ENCODE measurements around the gene P4HB. TPM values are rescaled to one million over a fixed set of nuclear protein-coding genes. Genes with fewer than 3 reads are reported as not detected.

Gene P4HB
- total and polyA plus RNA-seq, 12 donors = 244 to 801 (median 332) TPM

DNA sequence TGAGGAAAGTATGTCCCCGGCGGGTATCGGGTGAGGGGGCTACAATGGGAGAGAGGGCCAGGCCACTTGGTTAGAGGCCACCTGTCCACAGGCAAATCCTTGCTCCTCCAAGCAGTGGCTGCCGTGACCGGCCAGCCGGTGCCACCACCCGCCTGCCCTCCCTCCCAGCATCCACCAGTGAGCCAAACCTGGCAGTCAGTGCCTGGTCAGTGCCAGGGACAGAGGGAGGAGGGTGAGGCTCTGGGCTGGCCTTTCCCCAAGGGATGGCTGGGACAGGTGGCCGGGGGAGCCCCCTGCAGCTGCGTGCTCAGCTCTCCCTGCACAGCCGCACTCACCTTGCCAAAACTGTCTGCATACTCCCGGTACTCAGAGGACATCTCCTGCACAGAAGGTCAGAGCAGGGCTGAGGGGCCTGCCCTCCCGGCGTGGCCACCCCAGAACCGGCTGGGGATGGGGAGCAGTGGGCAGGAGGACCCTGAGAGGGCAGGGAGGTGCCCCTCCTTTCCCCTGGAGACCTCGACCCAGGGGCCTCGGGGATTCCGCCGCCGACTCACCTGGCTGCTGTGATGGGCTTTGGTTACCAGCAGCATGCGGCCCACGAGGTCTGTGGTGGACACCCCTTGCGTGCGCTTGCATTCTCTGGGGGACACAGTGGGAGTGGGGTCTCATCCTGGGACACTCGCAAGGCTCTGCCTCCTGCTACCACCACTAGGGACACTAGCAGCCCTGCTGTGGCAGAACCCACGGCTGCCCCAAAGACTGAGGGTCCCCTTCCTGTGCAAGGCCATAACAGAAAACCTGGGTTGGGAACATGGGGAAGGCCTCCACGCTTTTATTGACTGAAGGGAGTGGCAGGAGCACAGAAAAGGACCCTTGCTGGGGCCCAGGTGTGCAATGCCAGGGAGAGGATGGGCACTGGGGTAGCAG lies 47.1 kb upstream of the P4HB start:
- intact Hi-C loops (cut with DNase I) = loop anchor here in 1 of 10 donors (5.0 kb wide), 1 partner anchor 760 kb away; no protein-coding TSS in a partner anchor

DNA sequence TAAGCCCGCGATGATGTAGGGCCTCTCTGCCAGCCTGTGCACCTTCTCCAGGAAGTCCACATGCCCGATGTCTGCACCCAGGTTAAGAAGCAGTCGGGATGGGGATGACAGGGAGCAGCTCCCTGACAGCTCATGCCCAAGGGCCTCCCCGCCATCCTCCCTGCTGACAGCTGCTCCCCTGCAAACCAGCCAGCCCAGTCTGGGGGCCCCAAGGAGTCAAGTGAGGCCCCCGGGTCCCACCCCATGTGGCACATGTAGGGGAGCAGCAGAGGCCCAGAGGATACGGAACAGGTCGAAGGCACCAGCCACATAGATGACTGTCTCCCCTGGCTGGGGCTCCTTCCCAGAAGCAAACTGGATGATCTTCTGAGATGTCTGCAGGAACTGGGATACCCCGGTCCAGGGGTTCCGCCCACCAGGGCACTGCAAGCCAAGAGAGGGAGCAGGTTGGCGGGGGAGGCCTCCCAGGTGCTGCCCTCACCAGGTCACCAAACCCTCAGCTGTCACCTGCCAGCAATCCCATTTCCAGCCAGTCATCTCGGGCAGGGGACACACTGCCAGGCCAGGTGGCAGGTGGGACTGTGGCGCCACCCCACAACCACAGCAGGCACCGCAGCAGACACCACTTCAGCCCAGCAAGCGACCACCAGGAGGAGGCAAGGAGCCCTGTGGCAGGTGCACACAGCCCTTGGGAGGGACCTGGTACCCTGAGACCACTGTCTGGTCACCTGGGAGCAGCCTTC lies 46.3 kb upstream of the P4HB start:
- TF ChIP-seq, protein P1, sequence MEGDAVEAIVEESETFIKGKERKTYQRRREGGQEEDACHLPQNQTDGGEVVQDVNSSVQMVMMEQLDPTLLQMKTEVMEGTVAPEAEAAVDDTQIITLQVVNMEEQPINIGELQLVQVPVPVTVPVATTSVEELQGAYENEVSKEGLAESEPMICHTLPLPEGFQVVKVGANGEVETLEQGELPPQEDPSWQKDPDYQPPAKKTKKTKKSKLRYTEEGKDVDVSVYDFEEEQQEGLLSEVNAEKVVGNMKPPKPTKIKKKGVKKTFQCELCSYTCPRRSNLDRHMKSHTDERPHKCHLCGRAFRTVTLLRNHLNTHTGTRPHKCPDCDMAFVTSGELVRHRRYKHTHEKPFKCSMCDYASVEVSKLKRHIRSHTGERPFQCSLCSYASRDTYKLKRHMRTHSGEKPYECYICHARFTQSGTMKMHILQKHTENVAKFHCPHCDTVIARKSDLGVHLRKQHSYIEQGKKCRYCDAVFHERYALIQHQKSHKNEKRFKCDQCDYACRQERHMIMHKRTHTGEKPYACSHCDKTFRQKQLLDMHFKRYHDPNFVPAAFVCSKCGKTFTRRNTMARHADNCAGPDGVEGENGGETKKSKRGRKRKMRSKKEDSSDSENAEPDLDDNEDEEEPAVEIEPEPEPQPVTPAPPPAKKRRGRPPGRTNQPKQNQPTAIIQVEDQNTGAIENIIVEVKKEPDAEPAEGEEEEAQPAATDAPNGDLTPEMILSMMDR (IDR thresholded peaks at IDR 0.05) = no peak
- H3K9me3 ChIP-seq = no peaks in the 10 kb centered on the region
- ATAC-seq (no peak), DNase-seq (peak; percentile 3 to 14)
- H3K4me1 ChIP-seq = peaks cover 13 to 26% (median 23%) of the 10 kb centered on the region in 9 donors
- peaks cover 0 to 45% (median 3%) of the 10 kb centered on the region in 9 donors for H3K36me3 ChIP-seq
- peaks cover 0 to 17% (median 0%) of the 10 kb centered on the region in 7 donors for H3K27me3 ChIP-seq
- H3K4me3 ChIP-seq = no peak overlapping the region
- 91 to 94% methylated on average over 15 of the region's 15 CpGs for WGBS, 2 donors
- H3K27ac ChIP-seq = no peak overlapping the region
- intact Hi-C loops (cut with DNase I) = loop anchor here in 1 of 10 donors (5.0 kb wide), 1 partner anchor 761 kb away; no protein-coding TSS in a partner anchor

More for the DNA sequence above, 47.1 kb upstream of the P4HB start:
- WGBS, 2 donors = 93 to 95% methylated on average over 25 to 26 of the region's 26 CpGs
- Histone ChIP-seq H3K27ac (no peak overlapping the region), H3K4me3 (no peak overlapping the region), H3K4me1 (peaks cover 10 to 24% (median 22%) of the 10 kb centered on the region in 9 donors), H3K9me3 (no peaks in the 10 kb centered on the region), H3K27me3 (peaks cover 0 to 9% (median 0%) of the 10 kb centered on the region in 7 donors), H3K36me3 (peaks cover 0 to 50% (median 7%) of the 10 kb centered on the region in 9 donors)
- TF ChIP-seq, protein P1 (IDR thresholded peaks at IDR 0.05) = no peak
- DNase-seq = no peak
- ATAC-seq = no peak

DNA sequence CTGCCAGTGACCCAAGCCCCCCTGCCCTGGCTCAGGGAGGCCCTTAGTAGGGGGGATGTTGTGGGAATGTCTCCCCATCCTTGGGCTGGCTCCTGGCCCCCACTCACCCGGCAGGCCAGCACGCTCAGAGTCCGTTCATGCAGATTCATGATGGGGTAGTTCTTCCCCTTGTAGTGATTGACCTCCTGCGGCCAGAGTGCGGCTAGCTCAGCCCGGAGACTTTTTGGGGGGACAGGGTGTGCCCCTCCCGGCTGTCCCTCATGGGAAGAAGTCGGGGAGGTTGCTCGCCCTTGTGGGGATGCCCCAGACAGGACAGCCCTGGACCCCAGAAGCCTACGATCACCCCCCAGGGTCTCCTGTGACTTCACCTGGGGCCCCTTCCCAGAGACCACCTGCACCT lies 45.7 kb upstream of the P4HB start:
- Histone ChIP-seq H3K4me1 (peaks cover 13 to 29% (median 24%) of the 10 kb centered on the region in 9 donors), H3K27me3 (peaks cover 0 to 24% (median 0%) of the 10 kb centered on the region in 7 donors), H3K4me3 (no peak overlapping the region), H3K27ac (no peak overlapping the region), H3K9me3 (no peaks in the 10 kb centered on the region), H3K36me3 (peaks cover 0 to 45% (median 3%) of the 10 kb centered on the region in 9 donors)
- WGBS, 2 donors = 92 to 96% methylated on average over 10 of the region's 10 CpGs
- TF ChIP-seq, protein P1 (IDR thresholded peaks at IDR 0.05) = no peak
- intact Hi-C loops (cut with DNase I) = loop anchor here in 1 of 10 donors (5.0 kb wide), 1 partner anchor 761 kb away; no protein-coding TSS in a partner anchor
- no peak for ATAC-seq
- no peak for DNase-seq

DNA sequence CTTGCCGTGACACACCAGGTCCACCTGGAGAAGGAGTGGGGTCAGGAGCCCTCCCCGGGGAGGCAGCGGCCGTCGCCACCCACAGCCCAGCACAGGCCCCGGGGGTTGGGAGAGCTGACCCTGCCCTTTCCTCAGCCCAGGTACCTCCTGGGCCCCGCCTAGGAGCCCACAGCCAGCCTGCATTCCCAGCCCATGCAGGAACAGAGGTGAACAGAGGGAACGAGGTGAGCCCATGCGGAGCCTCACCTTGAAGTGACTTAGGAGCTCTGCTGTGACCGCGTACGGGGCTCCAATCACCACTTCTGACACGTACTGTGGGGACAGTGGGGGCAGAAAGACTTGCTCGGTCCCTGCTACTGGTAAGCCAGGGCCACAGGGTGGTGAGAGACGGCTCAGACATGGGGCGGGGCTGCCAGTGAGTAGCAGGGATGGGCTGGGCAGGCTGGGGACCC lies 45.1 kb upstream of the P4HB start:
- DNase-seq = no peak
- WGBS, 2 donors = 96% methylated on average over 16 of the region's 16 CpGs
- ATAC-seq = no peak
- peaks cover 10 to 24% (median 20%) of the 10 kb centered on the region in 9 donors for H3K4me1 ChIP-seq
- H3K27ac ChIP-seq = no peak overlapping the region
- intact Hi-C loops (cut with DNase I) = loop anchor here in 1 of 10 donors (5.0 kb wide), 1 partner anchor 762 kb away; no protein-coding TSS in a partner anchor
- no peaks in the 10 kb centered on the region for H3K9me3 ChIP-seq
- no peak overlapping the region for H3K4me3 ChIP-seq
- TF ChIP-seq, protein P1 (IDR thresholded peaks at IDR 0.05) = no peak
- peaks cover 0 to 49% (median 3%) of the 10 kb centered on the region in 9 donors for H3K36me3 ChIP-seq
- H3K27me3 ChIP-seq = peaks cover 0 to 26% (median 0%) of the 10 kb centered on the region in 7 donors

Data from heart right ventricle (tissue), 16 donors.